Spleen (tissue), 11 donors: ENCODE measurements around the gene CD93. TPM values are rescaled to one million over a fixed set of nuclear protein-coding genes. Genes with fewer than 3 reads are reported as not detected.

ENCODE experiments used
- DNase-seq: peaks from one replicate; pipeline ENCODE4 v3.0.0-alpha.2; 2020
- H3K27ac ChIP-seq, 8 donors: fragments of 200-600 bp; sonication (generic) in 7 of 8; 1 replicate in 4 of 8; 2 replicates in 4 of 8; pipeline versions ENCODE4 v1.5.0 to v1.8.0; 2016 to 2021; ENCODE audit warnings: inconsistent platforms in 4 of 8, mild to moderate bottlenecking in 4 of 8, moderate library complexity in 1 of 8
- H3K27me3 ChIP-seq, 7 donors: fragments of 200-600 bp; sonication (generic) in 6 of 7; replicated peaks in 1 of 7; 1 replicate in 4 of 7; 2 replicates in 3 of 7; pipeline versions ENCODE4 v1.5.0 to v1.8.0; 2016 to 2021; ENCODE audit warnings: inconsistent platforms in 3 of 7, mild to moderate bottlenecking in 1 of 7
- H3K36me3 ChIP-seq, 6 donors: fragments of 200-600 bp; sonication (generic) in 5 of 6; 1 replicate in 4 of 6; 2 replicates in 2 of 6; pipeline versions ENCODE4 v1.5.0 to v1.8.0; 2016 to 2021; ENCODE audit warnings: inconsistent platforms in 2 of 6
- H3K4me1 ChIP-seq, 6 donors: fragments of 200-600 bp; sonication (generic) in 5 of 6; 1 replicate in 3 of 6; 2 replicates in 3 of 6; pipeline versions ENCODE4 v1.5.0 to v1.8.0; 2016 to 2021; ENCODE audit warnings: inconsistent platforms in 3 of 6
- H3K4me3 ChIP-seq, 8 donors: fragments of 200-600 bp; sonication (generic) in 7 of 8; 1 replicate in 4 of 8; 2 replicates in 4 of 8; pipeline versions ENCODE4 v1.5.0 to v1.8.0; 2016 to 2021; ENCODE audit warnings: inconsistent platforms in 4 of 8, mild to moderate bottlenecking in 4 of 8, moderate library complexity in 2 of 8
- H3K9me3 ChIP-seq, 8 donors: fragments of 200-600 bp; sonication (generic) in 7 of 8; 1 replicate in 4 of 8; 2 replicates in 4 of 8; pipeline versions ENCODE4 v1.5.0 to v1.8.0; 2016 to 2021; ENCODE audit warnings: inconsistent platforms in 4 of 8
- POLR2A ChIP-seq, 3 donors: fragments of 450-650 bp; IDR thresholded peaks; one replicate each; pipeline ENCODE4 v1.5.1; 2017; ENCODE audit warnings: antibody characterized with exemption in 3 of 3, mild to moderate bottlenecking in 1 of 3
- POLR2AphosphoS5 ChIP-seq, 3 donors: sonication (generic); formaldehyde crosslinking; IDR thresholded peaks; one replicate each; pipeline ENCODE4 v1.5.1; 2017; ENCODE audit warnings: antibody characterized with exemption in 3 of 3
- WGBS, 5 donors: extraction: QIAGEN DNeasy Blood & Tissue Kit in 3 of 5; methylation state at CpG; one replicate each; pipeline versions ENCODE4 v1.1.5 to v1.1.7; 2013 to 2018; 5-methylcytosine and 5-hydroxymethylcytosine counted together
- intact Hi-C: fragments of 100-400 bp; cut with DNase I; formaldehyde crosslinking; loops from one replicate; pipeline ENCODE4 v1.15.0; 2023; ENCODE audit warnings: low total_unique reads
- polyA plus RNA-seq, 3 donors: library from polyadenylated mRNA; stranded (reverse); fragments of 200-250 nt; gene quantifications; one replicate each; pipeline ENCODE4 v1.2.1, GENCODE V29; 2013
- total RNA-seq, 7 donors: library from RNA; depleted of rRNA in 3 of 7; stranded (reverse); fragments of >200 nt in 3 of 7; fragmentation: NEBNext Ultra II Directional in 4 of 7; extraction: Animal tissue kit (Norgen Biotek cat#: 25700) in 4 of 7; gene quantifications; one replicate each; pipeline versions ENCODE4 v1.1.0 to v1.2.1, GENCODE V29; 2016 to 2021
- TF ChIP-seq, protein P1 (sequence below), 11 experiments: fragments of 200-600 bp in 7 of 11; fragments of 450-650 bp in 4 of 11; sonication (generic) in 4 of 11; IDR thresholded peaks in 8 of 11; conservative IDR thresholded peaks in 3 of 11; 1 replicate in 7 of 11; 2 replicates in 4 of 11; pipeline versions ENCODE4 v1.4.0 to v1.8.0; 2016 to 2021; ENCODE audit warnings: antibody characterized with exemption in 11 of 11, inconsistent platforms in 4 of 11, mild to moderate bottlenecking in 1 of 11
- donor health status: healthy with polysubstance abuse.
- donor health status: DM: no; HTN: no; CAD: no; lungs with moderate emphysema.
- donor health status: DM: no; HTN: no; CAD: no.
- donor health status: Bipolar disorder and iron deficiency.
- donor health status: healthy.
- donor health status: DM: no; HTN: no; CAD: no.
- donor health status: DM: yes; HTN: yes; CAD: no.

Gene CD93
- total and polyA plus RNA-seq, 10 donors = 4.1 to 103 (median 62.5) TPM

GRCh38 chr20:23107466-23107865 is 21.3 kb upstream of the CD93 start:
- WGBS, 5 donors = 62 to 84% (median 74%) methylated on average over 3 of the region's 3 CpGs
- intact Hi-C loops = no loop called here

DNA sequence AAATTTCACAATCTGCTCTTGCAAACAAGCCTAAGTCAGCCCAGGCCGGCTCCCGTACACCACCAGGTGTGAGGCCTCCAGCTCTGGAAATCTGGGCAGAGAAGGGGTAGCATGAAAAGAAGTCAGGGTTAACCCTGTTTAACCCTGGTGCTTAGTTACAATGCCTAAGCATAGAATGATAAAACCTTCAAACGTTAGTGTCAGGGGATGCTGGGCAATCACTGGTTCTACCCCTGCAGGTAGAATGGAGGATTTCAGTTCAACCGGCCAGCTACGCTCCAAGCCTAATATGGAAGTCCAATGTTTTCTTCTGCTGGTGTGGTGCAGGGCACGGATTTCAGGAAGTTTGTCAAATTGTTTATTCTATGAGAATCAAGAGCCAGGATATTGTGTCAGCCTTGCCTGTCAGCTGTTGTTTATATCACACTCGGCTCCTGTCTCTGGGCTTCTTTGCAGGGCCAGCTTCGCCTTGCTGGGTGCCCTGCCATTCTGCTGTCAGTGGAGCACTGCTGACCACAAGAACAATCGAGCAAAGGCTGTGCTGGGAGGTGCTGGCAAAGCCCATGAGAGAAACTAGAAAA is 20.2 kb upstream of the CD93 start:
- peak overlapping the region in 1 of 8 donors; percentile 45 for H3K4me3 ChIP-seq
- TF ChIP-seq POLR2AphosphoS5 (IDR thresholded peaks at IDR 0.05) (peak in 2 of 3 donors; percentile 64 to 71), POLR2A (IDR thresholded peaks at IDR 0.05) (no peak)
- TF ChIP-seq, protein P1, sequence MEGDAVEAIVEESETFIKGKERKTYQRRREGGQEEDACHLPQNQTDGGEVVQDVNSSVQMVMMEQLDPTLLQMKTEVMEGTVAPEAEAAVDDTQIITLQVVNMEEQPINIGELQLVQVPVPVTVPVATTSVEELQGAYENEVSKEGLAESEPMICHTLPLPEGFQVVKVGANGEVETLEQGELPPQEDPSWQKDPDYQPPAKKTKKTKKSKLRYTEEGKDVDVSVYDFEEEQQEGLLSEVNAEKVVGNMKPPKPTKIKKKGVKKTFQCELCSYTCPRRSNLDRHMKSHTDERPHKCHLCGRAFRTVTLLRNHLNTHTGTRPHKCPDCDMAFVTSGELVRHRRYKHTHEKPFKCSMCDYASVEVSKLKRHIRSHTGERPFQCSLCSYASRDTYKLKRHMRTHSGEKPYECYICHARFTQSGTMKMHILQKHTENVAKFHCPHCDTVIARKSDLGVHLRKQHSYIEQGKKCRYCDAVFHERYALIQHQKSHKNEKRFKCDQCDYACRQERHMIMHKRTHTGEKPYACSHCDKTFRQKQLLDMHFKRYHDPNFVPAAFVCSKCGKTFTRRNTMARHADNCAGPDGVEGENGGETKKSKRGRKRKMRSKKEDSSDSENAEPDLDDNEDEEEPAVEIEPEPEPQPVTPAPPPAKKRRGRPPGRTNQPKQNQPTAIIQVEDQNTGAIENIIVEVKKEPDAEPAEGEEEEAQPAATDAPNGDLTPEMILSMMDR (IDR thresholded peaks at IDR 0.05 in 8 of 11, conservative IDR thresholded peaks at IDR 0.05 in 3 of 11) = peak in 6 of 11 experiments; percentile 18 to 69 (median 42)
- DNase-seq = peak; percentile 79
- intact Hi-C loops = no loop called here
- H3K27me3 ChIP-seq = no peaks in the 10 kb centered on the region
- no peaks in the 10 kb centered on the region for H3K36me3 ChIP-seq
- H3K27ac ChIP-seq = peak overlapping the region in 7 of 8 donors; percentile 58 to 91 (median 75)
- H3K9me3 ChIP-seq = no peaks in the 10 kb centered on the region
- WGBS, 5 donors = 39 to 70% (median 52%) methylated on average over 9 of the region's 9 CpGs
- peaks cover 5 to 71% (median 32%) of the 10 kb centered on the region in 6 donors for H3K4me1 ChIP-seq

More at GRCh38 chr20:23107466-23107865, 21.3 kb upstream of the CD93 start:
- H3K4me3 ChIP-seq = peak overlapping the region in 1 of 8 donors; percentile 45
- H3K27me3 ChIP-seq = no peaks in the 10 kb centered on the region
- DNase-seq = peak; percentile 13
- H3K9me3 ChIP-seq = no peaks in the 10 kb centered on the region
- H3K36me3 ChIP-seq = no peaks in the 10 kb centered on the region
- H3K4me1 ChIP-seq = peaks cover 5 to 62% (median 32%) of the 10 kb centered on the region in 6 donors
- peak overlapping the region in 7 of 8 donors; percentile 58 to 91 (median 75) for H3K27ac ChIP-seq
- TF ChIP-seq, protein P1 (IDR thresholded peaks at IDR 0.05 in 8 of 11, conservative IDR thresholded peaks at IDR 0.05 in 3 of 11) = no peak
- TF ChIP-seq POLR2AphosphoS5 (IDR thresholded peaks at IDR 0.05) = no peak
- no peak for TF ChIP-seq POLR2A (IDR thresholded peaks at IDR 0.05)

- H3K9me3 ChIP-seq = no peaks in the 10 kb centered on the region
- no peaks in the 10 kb centered on the region for H3K27me3 ChIP-seq
- intact Hi-C loops = no loop called here
- peaks cover 5 to 71% (median 32%) of the 10 kb centered on the region in 6 donors for H3K4me1 ChIP-seq
- H3K36me3 ChIP-seq = no peaks in the 10 kb centered on the region
- 46 to 67% (median 52%) methylated on average over 3 of the region's 3 CpGs for WGBS, 5 donors
- peak overlapping the region in 4 of 8 donors; percentile 73 to 91 (median 84) for H3K27ac ChIP-seq
- H3K4me3 ChIP-seq = no peak overlapping the region
- TF ChIP-seq, protein P1 (IDR thresholded peaks at IDR 0.05 in 8 of 11, conservative IDR thresholded peaks at IDR 0.05 in 3 of 11) = no peak
- TF ChIP-seq POLR2A (IDR thresholded peaks at IDR 0.05) (no peak), POLR2AphosphoS5 (IDR thresholded peaks at IDR 0.05) (no peak)
- no peak for DNase-seq
Observed at GRCh38 chr20:23105193-23105592, 19.1 kb upstream of the CD93 start.

- 59 to 75% (median 64%) methylated on average over 11 of the region's 11 CpGs for WGBS, 5 donors
- Histone ChIP-seq H3K4me1 (peaks cover 5 to 66% (median 32%) of the 10 kb centered on the region in 6 donors), H3K27ac (peak overlapping the region in 6 of 8 donors; percentile 36 to 91 (median 76)), H3K4me3 (no peak overlapping the region), H3K36me3 (no peaks in the 10 kb centered on the region), H3K9me3 (no peaks in the 10 kb centered on the region), H3K27me3 (no peaks in the 10 kb centered on the region)
- TF ChIP-seq, protein P1 (IDR thresholded peaks at IDR 0.05 in 8 of 11, conservative IDR thresholded peaks at IDR 0.05 in 3 of 11) = no peak
- TF ChIP-seq POLR2A (IDR thresholded peaks at IDR 0.05) (no peak), POLR2AphosphoS5 (IDR thresholded peaks at IDR 0.05) (no peak)
- intact Hi-C loops = no loop called here
- peak; percentile 54 for DNase-seq
Observed at GRCh38 chr20:23103284-23104018, 17.3 kb upstream of the CD93 start.
